Measurements from ENCODE around the gene MMP24. TPM values are rescaled to one million over a fixed set of nuclear protein-coding genes. Genes with fewer than 3 reads are reported as not detected.
A peak's percentile ranks its signal among the peaks of the same experiment; 100 is the strongest.

Gene MMP24
- total and polyA plus RNA-seq, 2 of the 13 experiments (the other 11 are each of a cell fraction or from before 2014, with no cell fraction given) = 0.29 to 0.35 TPM

GRCh38 chr20:35269055-35269781, 42.7 kb downstream of the MMP24 start (continued):
- peak; percentile 83 for TF ChIP-seq ZNF574 (CRISPR knock-in tag; IDR thresholded peaks at IDR 0.05)
- no peak for TF ChIP-seq SMARCE1 (IDR thresholded peaks at IDR 0.05; ENCODE audit: borderline replicate concordance)
- no peak for TF ChIP-seq ZSCAN31 (CRISPR knock-in tag; IDR thresholded peaks at IDR 0.05; ENCODE audit: low read depth)
- TF ChIP-seq ZNF670 (CRISPR knock-in tag; IDR thresholded peaks at IDR 0.05; ENCODE audit: borderline replicate concordance) = no peak
- no peak for TF ChIP-seq SIX4 (CRISPR knock-in tag; IDR thresholded peaks at IDR 0.05)
- TF ChIP-seq ZFP62 (CRISPR knock-in tag; IDR thresholded peaks at IDR 0.05) = no peak
- TF ChIP-seq RBAK (CRISPR knock-in tag; IDR thresholded peaks at IDR 0.05) = no peak
- TF ChIP-seq ZNF556 (CRISPR knock-in tag; IDR thresholded peaks at IDR 0.05; ENCODE audit: borderline replicate concordance) = peak; percentile 53; the same call in 1 of the 2 replicates
- peak; percentile 68 for TF ChIP-seq MXD4 (CRISPR knock-in tag; IDR thresholded peaks at IDR 0.05)
- no peak for TF ChIP-seq ARNT (IDR thresholded peaks at IDR 0.05)
- no peak for TF ChIP-seq TBX3 (IDR thresholded peaks at IDR 0.05; ENCODE audit: borderline replicate concordance)
- no peak for TF ChIP-seq ZNF3 (CRISPR knock-in tag; IDR thresholded peaks at IDR 0.05)
- peak; percentile 75; the same call in 1 of the 2 replicates for TF ChIP-seq CCDC6 (CRISPR knock-in tag; IDR thresholded peaks at IDR 0.05)
- no peak for TF ChIP-seq HBP1 (CRISPR knock-in tag; IDR thresholded peaks at IDR 0.05; ENCODE audit: low read depth)
- 0 out of 2 replicates have a peak, but pooled peaks have one; percentile 41 for TF ChIP-seq POGK (CRISPR knock-in tag; conservative IDR thresholded peaks at IDR 0.05)
- peak; percentile 44; the same call in 1 of the 2 replicates for TF ChIP-seq POGZ (CRISPR knock-in tag; IDR thresholded peaks at IDR 0.05)
- TF ChIP-seq YEATS4 (CRISPR knock-in tag; IDR thresholded peaks at IDR 0.05; ENCODE audit: borderline replicate concordance) = peak; percentile 37; the same call in 1 of the 2 replicates
- TF ChIP-seq ZNF484 (CRISPR knock-in tag; IDR thresholded peaks at IDR 0.05; ENCODE audit: borderline replicate concordance, low read depth) = no peak
- no peak for TF ChIP-seq ZNF850 (CRISPR knock-in tag; conservative IDR thresholded peaks at IDR 0.05)
- TF ChIP-seq TBL1XR1 (IDR thresholded peaks at IDR 0.05; ENCODE audit: borderline replicate concordance, low read length, partially characterized antibody) = no peak
- TF ChIP-seq ELF3 (CRISPR knock-in tag; IDR thresholded peaks at IDR 0.05) = peak; percentile 73
- TF ChIP-seq FOXC1 (CRISPR knock-in tag; IDR thresholded peaks at IDR 0.05; ENCODE audit: borderline replicate concordance) = peak; percentile 71; the same call in 1 of the 2 replicates
- no peak for TF ChIP-seq MTF2 (CRISPR knock-in tag; IDR thresholded peaks at IDR 0.05; ENCODE audit: borderline replicate concordance)
- no peak for TF ChIP-seq GLI4 (CRISPR knock-in tag; IDR thresholded peaks at IDR 0.05; ENCODE audit: borderline replicate concordance)
- TF ChIP-seq XBP1 (CRISPR knock-in tag; IDR thresholded peaks at IDR 0.05) = no peak
- no peak for TF ChIP-seq FIP1L1 (IDR thresholded peaks at IDR 0.05; ENCODE audit: borderline replicate concordance, insufficient read depth, low read depth, low read length)

Data from HepG2 (cell line).